Measurements from ENCODE around the gene FSTL4.
"Not testable (repeated sequence)": the region's sequence is repeated elsewhere in the genome, so short reads cannot be mapped to it uniquely, and the experiment has no call there.

DNA sequence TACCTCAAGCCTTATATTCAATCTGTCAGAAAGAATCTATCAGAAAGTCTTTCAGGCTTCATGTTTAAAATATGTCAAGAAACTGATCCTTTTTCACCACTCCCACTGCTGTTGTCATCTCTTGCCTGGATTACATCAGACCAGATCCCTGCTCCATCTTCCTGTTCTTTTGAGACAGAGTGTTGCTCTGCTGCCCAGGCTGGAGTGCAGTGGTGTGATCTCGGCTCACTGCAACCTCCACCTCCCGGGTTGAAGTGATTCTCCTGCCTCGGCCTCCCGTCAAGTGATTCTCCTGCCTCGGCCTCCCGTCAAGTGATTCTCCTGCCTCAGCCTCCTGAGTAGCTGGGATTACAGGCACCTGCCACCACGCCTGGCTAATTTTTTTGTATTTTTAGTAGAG, 396.2 kb downstream of the FSTL4 start:
- TF ChIP-seq, protein P1, sequence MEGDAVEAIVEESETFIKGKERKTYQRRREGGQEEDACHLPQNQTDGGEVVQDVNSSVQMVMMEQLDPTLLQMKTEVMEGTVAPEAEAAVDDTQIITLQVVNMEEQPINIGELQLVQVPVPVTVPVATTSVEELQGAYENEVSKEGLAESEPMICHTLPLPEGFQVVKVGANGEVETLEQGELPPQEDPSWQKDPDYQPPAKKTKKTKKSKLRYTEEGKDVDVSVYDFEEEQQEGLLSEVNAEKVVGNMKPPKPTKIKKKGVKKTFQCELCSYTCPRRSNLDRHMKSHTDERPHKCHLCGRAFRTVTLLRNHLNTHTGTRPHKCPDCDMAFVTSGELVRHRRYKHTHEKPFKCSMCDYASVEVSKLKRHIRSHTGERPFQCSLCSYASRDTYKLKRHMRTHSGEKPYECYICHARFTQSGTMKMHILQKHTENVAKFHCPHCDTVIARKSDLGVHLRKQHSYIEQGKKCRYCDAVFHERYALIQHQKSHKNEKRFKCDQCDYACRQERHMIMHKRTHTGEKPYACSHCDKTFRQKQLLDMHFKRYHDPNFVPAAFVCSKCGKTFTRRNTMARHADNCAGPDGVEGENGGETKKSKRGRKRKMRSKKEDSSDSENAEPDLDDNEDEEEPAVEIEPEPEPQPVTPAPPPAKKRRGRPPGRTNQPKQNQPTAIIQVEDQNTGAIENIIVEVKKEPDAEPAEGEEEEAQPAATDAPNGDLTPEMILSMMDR (optimal IDR thresholded peaks at IDR 0.05 in 1 of 3, IDR thresholded peaks at IDR 0.05 in 1 of 3, conservative IDR thresholded peaks at IDR 0.05 in 1 of 3; ENCODE audit: extremely low read depth in 1 of 3, insufficient read depth in 2 of 3, low read length in 3 of 3): not testable (repeated sequence)
- not testable (repeated sequence) for TF ChIP-seq EZH2 (IDR thresholded peaks at IDR 0.05; ENCODE audit: low read length)

Data from keratinocyte (primary cell).